Panc1 (cell line): ENCODE results near the gene LRSAM1. TPM values are rescaled to one million over a fixed set of nuclear protein-coding genes. Genes with fewer than 3 reads are reported as not detected.

ENCODE experiments used
- ATAC-seq: fragments of 200-7000 bp; cut with Tn5 transposase; 2 replicates; pipeline ENCODE4 v1.9.1; 2020; ENCODE audit warnings: mild to moderate bottlenecking, moderate library complexity
- BruUV-seq: library from RNA; stranded (reverse); fragments of 400-500 nt; replicated peaks from 2 replicates; lab custom pipeline; 2021; lab: Mats Ljungman, UMichigan
- CTCF ChIA-PET: fragments of 300-600 bp; sonication (Branson Sonifier 250); formaldehyde crosslinking; loops from one replicate; lab custom pipeline; 2022; ENCODE audit warnings: antibody characterized with exemption; lab: Charles Lee
- POLR2A ChIA-PET: fragments of 300-600 bp; sonication (Branson Sonifier 250); formaldehyde crosslinking; loops from one replicate; lab custom pipeline; 2022; ENCODE audit warnings: antibody characterized with exemption; lab: Charles Lee
- DNase-seq: peaks from one replicate; pipeline ENCODE4 v3.0.0-alpha.2; 2010; ENCODE audit warnings: low read depth, low spot score
- H3K27ac ChIP-seq: 2 replicates; pipeline ENCODE4 v1.5.1; 2011; ENCODE audit warnings: mild to moderate bottlenecking, low read length, inconsistent platforms
- H3K27me3 ChIP-seq: fragments of 200-500 bp; sonication (Bioruptor generic); 2 replicates; pipeline ENCODE4 v1.6.0; 2014; ENCODE audit warnings: low read length, inconsistent platforms; ENCODE audit not compliant: control insufficient read depth, insufficient read depth
- H3K36me3 ChIP-seq: fragments of 200-500 bp; sonication (Bioruptor generic); 2 replicates; pipeline ENCODE4 v1.5.1; 2014; ENCODE audit warnings: inconsistent platforms, mild to moderate bottlenecking, low read length, moderate library complexity; ENCODE audit not compliant: control insufficient read depth, insufficient read depth
- H3K4me1 ChIP-seq: 2 replicates; pipeline ENCODE4 v1.5.1; 2011; ENCODE audit warnings: inconsistent platforms, mild to moderate bottlenecking, low read length, moderate library complexity; ENCODE audit not compliant: control insufficient read depth, insufficient read depth
- H3K4me3 ChIP-seq, 2 experiments: 2 replicates each; pipeline ENCODE4 v1.5.1; 2011 to 2012; ENCODE audit warnings: low read depth in 2 of 2, low read length in 2 of 2, mild to moderate bottlenecking in 2 of 2, inconsistent platforms in 1 of 2, moderate library complexity in 1 of 2
- H3K9me3 ChIP-seq: fragments of 200-500 bp; sonication (Bioruptor generic); 2 replicates; pipeline ENCODE4 v1.5.1; 2014; ENCODE audit warnings: low read depth, mild to moderate bottlenecking, inconsistent platforms, low read length, moderate library complexity; ENCODE audit not compliant: control insufficient read depth, insufficient read depth
- CTCF ChIP-seq: fragments of 450-650 bp; IDR thresholded peaks from 2 replicates; pipeline ENCODE4 v1.5.1; 2017; ENCODE audit warnings: mild to moderate bottlenecking
- POLR2AphosphoS5 ChIP-seq: IDR thresholded peaks from 2 replicates; pipeline ENCODE4 v1.6.1; 2012; ENCODE audit warnings: mild to moderate bottlenecking, low read depth, low read length, moderate library complexity
- REST ChIP-seq, 2 experiments: IDR thresholded peaks; 2 replicates each; pipeline ENCODE4 v1.6.1; 2011 to 2012; ENCODE audit warnings: low read depth in 2 of 2, control low read depth in 1 of 2, low read length in 1 of 2, mild to moderate bottlenecking in 1 of 2, moderate library complexity in 1 of 2; ENCODE audit not compliant: insufficient read depth in 1 of 2
- SIN3A ChIP-seq: IDR thresholded peaks from 2 replicates; pipeline ENCODE4 v1.6.1; 2012; ENCODE audit warnings: low read depth, mild to moderate bottlenecking, low read length, moderate library complexity, borderline replicate concordance; ENCODE audit not compliant: insufficient read depth
- TCF7L2 ChIP-seq: IDR thresholded peaks from 2 replicates; pipeline ENCODE4 v1.6.1; 2011; ENCODE audit warnings: mild to moderate bottlenecking, low read depth, low read length, inconsistent platforms
- in situ Hi-C: cut with HindIII; loops from 2 replicates; pipeline ENCODE4 v1.10.0; 2016; ENCODE audit warnings: low sequenced_read_pairs, low pct_unique_long_range_greater_than_20kb
- intact Hi-C: fragments of 100-400 bp; cut with micrococcal nuclease; formaldehyde crosslinking; loops from one replicate; pipeline ENCODE4 v1.10.0; 2022; ENCODE audit not compliant: unreplicated experiment
- total RNA-seq: library from RNA; stranded (reverse); gene quantifications from one replicate; pipeline ENCODE4 v1.2.1, GENCODE V29; 2021; ENCODE audit not compliant: unreplicated experiment

The LRSAM1 gene
- total RNA-seq, 1 experiment from 2014 or later: 15.4 TPM

GRCh38 chr9:127541176-127541575 is 89.9 kb downstream of the LRSAM1 start:
- POLR2A ChIA-PET: no interaction called here
- in situ Hi-C loops (no loop called here), intact Hi-C loops (no loop called here)
- no TSS peak for BruUV-seq
- CTCF ChIA-PET: no interaction called here
- Histone ChIP-seq H3K27ac (peak overlapping the region; percentile 84), H3K36me3 (no peaks in the 10 kb centered on the region), H3K9me3 (no peaks in the 10 kb centered on the region), H3K27me3 (no peaks in the 10 kb centered on the region), H3K4me1 (peaks cover 85% of the 10 kb centered on the region), H3K4me3 (no peak overlapping the region)
- DNase-seq: no peak
- TF ChIP-seq POLR2AphosphoS5 (no peak), CTCF (no peak), TCF7L2 (no peak), SIN3A (no peak), REST (IDR thresholded peaks at IDR 0.05; ENCODE audit: insufficient read depth in 1 of 2, low read depth in 2 of 2, low read length in 1 of 2) (no peak)
- ATAC-seq: no peak

GRCh38 chr9:127541865-127542264 is 90.6 kb downstream of the LRSAM1 start:
- intact Hi-C loops (no loop called here), in situ Hi-C loops (no loop called here)
- no peak overlapping the region for H3K4me3 ChIP-seq
- H3K27ac ChIP-seq: peak overlapping the region; percentile 84
- DNase-seq (no peak), ATAC-seq (peak; percentile 5; the same call in 1 of the 2 replicates)
- H3K9me3 ChIP-seq: no peaks in the 10 kb centered on the region
- H3K36me3 ChIP-seq: no peaks in the 10 kb centered on the region
- no peaks in the 10 kb centered on the region for H3K27me3 ChIP-seq
- ChIA-PET POLR2A (no interaction called here), CTCF (no interaction called here)
- peaks cover 85% of the 10 kb centered on the region for H3K4me1 ChIP-seq
- TF ChIP-seq TCF7L2 (no peak), SIN3A (no peak), POLR2AphosphoS5 (no peak), REST (IDR thresholded peaks at IDR 0.05; ENCODE audit: insufficient read depth in 1 of 2, low read depth in 2 of 2, low read length in 1 of 2) (no peak), CTCF (no peak)
- BruUV-seq: no TSS peak
